ENCODE results near the gene KRTAP12-3.

GRCh38 chr21:44653656-44654575 is 3.8 kb upstream of the KRTAP12-3 start:
- TF ChIP-seq CTCF (IDR thresholded peaks at IDR 0.05), result no peak
- no peak for TF ChIP-seq POLR2A (IDR thresholded peaks at IDR 0.05)

Measured in heart left ventricle (tissue), 13 donors.